Neural progenitor cell (in vitro differentiated cells): ENCODE data around the gene SFXN2.

Experiments used
- CTCF ChIP-seq: fragments of 200-600 bp; sonication (generic); IDR thresholded peaks from 2 replicates; pipeline ENCODE4 v1.5.1; 2017; ENCODE audit warnings: antibody characterized with exemption, mild to moderate bottlenecking
- EZH2 ChIP-seq: fragments of 200-600 bp; sonication (generic); IDR thresholded peaks from 2 replicates; pipeline ENCODE4 v1.6.1; 2017; ENCODE audit warnings: antibody characterized with exemption, mild to moderate bottlenecking, moderate library complexity
- EZH2phosphoT487 ChIP-seq: fragments of 200-600 bp; sonication (generic); IDR thresholded peaks from 2 replicates; pipeline ENCODE4 v1.6.1; 2017; ENCODE audit warnings: antibody characterized with exemption

- TF ChIP-seq CTCF (no peak), EZH2phosphoT487 (no peak), EZH2 (peak; percentile 4)
Observed at GRCh38 chr10:102714621-102715455, at the start of gene SFXN2.
